Ovary (tissue), 3 donors: ENCODE measurements around the gene EEF1AKMT3.

Experiments used
- POLR2A ChIP-seq: fragments of 450-650 bp; IDR thresholded peaks from one replicate; pipeline ENCODE4 v1.6.1; 2017; ENCODE audit warnings: antibody characterized with exemption, mild to moderate bottlenecking, moderate library complexity
- TF ChIP-seq, protein P1 (sequence below), 3 donors: fragments of 450-650 bp in 2 of 3; fragments of 200-600 bp in 1 of 3; IDR thresholded peaks; one replicate each; pipeline versions ENCODE4 v1.5.1 to v1.8.0; 2016 to 2022; ENCODE audit warnings: antibody characterized with exemption in 3 of 3, mild to moderate bottlenecking in 1 of 3
- donor health status: DM: no; HTN: no; CAD: no.

DNA sequence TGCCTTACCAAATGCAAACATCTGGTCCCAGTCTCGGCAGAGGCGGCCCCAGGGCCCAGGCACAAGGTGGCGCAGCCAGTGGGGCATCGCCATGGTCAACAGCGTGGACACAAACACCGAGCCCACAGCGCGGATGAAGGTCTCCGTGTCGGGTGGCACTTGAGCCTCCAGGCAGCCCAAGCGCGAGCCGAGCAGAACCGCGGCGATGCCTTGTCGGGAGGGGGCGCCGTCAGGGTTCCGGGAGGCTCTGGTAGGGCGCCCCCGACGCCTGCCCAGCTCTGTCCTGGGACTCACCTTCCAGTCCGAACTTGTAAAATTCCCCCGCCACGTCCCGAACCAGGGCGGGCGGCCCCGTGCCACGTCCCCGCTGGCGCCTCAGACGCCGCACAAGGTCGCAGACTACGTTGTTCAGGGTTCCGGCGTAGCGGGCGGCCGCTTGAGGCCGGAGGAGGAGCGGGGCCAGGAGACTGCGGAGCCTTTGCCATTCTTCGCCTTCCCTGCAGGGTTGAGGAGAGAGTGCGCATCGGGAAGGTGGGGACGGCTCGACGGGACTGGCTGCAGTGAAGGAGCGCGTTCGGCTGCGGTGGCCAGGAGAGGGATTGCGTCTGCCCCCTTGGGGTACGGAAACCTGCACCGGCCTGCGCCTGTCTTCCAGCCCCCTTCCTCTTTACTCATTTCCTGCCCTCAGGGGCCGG is 7.3 kb upstream of the EEF1AKMT3 start:
- TF ChIP-seq POLR2A, result no peak
- TF ChIP-seq, protein P1, sequence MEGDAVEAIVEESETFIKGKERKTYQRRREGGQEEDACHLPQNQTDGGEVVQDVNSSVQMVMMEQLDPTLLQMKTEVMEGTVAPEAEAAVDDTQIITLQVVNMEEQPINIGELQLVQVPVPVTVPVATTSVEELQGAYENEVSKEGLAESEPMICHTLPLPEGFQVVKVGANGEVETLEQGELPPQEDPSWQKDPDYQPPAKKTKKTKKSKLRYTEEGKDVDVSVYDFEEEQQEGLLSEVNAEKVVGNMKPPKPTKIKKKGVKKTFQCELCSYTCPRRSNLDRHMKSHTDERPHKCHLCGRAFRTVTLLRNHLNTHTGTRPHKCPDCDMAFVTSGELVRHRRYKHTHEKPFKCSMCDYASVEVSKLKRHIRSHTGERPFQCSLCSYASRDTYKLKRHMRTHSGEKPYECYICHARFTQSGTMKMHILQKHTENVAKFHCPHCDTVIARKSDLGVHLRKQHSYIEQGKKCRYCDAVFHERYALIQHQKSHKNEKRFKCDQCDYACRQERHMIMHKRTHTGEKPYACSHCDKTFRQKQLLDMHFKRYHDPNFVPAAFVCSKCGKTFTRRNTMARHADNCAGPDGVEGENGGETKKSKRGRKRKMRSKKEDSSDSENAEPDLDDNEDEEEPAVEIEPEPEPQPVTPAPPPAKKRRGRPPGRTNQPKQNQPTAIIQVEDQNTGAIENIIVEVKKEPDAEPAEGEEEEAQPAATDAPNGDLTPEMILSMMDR (IDR thresholded peaks at IDR 0.05), result no peak
